ENCODE results near the gene MACIR.

The MACIR gene

DNA sequence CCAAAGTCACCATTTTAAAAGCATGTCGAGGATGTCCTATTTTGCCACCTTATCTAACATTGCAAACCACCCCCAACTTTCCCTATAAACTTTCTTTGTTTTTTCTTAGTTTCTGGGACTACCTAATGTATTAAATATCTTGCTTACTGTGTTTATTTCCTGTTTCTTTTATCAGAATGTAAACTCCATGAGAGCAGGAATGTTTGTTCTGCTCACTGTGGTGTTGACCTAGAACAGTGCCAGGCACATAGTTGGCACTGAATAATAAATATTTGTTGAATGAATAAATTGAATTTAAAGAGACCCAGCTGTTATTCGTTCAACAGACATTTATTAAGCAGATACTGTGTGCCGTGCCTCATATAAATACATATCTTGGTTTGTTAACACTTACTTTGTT, 35.2 kb downstream of the MACIR start:
- no peak for DNase-seq

GRCh38 chr5:103294906-103295305, 36.3 kb downstream of the MACIR start:
- no peak for DNase-seq

DNA sequence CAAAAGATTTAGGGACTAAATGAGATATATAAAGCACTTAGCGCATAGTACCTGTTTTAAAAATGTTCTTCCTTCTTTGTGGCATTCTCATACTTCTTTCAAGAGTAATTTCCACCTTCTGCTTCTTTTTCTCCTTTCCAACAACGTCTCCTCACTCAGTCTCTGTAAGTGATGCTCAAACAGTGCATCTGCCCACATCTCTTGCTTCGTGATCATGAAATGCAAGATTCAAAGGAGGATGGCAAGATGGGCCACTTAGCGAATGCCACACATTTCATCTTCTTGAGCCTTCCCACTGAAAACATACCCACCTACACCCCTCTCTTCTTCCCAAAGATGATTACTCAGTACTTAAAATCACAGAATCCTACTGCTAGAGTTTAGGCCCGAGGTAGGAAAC, 36.9 kb downstream of the MACIR start:
- DNase-seq: no peak

DNA sequence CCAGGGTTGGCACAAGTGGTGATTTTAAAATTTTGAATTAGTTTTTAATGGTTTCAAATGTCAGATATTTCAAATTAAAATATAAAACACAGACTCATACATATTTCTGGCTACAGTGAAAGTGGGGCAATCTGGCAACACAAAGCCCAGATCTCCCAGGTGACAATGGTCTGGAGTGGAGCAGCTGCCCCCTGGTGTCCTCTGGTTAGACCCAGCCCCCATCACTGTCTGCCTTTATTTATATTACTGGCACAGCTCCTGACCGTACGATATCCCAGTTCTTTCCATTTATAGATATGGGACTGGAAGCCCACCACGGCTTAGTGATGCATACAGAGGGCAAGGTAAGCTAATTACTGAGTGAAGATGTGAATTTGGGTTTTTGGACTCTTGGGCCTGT, 37.3 kb downstream of the MACIR start:
- DNase-seq: no peak

- DNase-seq: no peak
Observed at GRCh38 chr5:103298117-103298516, 39.6 kb downstream of the MACIR start.

DNA sequence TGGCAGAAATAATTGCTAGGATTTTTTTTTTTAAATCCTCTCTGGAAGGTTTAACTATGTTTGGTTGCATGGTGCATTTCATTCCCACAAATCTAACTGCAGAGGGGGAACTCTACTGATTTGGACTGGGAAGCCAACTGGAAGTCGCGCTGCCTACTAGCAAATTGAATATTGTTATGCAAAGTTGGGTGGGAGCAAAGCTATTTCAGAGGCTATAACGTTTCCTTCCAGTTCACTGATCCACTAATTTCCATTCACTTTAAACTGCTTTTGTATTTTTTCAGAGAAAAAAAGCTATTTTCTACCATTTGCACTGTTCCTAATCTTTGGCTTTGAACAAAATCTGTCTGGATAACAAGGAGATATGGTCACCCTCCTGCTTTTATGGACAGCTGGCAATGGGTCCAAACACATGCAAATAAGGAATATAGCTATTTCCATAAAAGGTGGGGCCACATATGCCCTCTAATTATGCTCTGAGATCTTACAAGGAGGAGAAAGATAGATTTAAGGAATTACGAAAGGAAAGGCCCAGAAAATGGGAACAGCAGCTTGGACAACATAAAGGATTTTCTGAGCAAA, 40.1 kb downstream of the MACIR start:
- no peak for DNase-seq

- DNase-seq: no peak
Observed at GRCh38 chr5:103305809-103306208, 47.2 kb downstream of the MACIR start.

DNA sequence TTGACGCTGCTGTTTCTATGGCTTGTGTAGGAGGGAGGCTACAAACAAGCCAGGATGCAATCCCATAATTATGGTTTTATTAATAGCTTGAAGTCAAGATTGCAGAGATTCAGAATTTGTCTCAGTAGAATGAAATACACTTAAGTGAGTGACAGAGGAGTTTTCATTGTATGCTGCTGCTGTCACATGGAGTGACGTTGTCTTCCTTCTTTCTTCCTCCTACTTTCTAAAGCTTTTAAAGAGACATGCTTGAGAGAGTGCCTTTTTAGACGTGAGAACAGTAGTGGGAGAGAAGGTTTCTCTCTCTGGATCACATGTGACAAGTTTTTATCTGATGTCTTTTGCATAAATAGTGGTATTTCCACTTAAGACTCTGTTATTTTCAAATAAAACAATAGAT, 48.9 kb downstream of the MACIR start:
- no peak for DNase-seq

DNA sequence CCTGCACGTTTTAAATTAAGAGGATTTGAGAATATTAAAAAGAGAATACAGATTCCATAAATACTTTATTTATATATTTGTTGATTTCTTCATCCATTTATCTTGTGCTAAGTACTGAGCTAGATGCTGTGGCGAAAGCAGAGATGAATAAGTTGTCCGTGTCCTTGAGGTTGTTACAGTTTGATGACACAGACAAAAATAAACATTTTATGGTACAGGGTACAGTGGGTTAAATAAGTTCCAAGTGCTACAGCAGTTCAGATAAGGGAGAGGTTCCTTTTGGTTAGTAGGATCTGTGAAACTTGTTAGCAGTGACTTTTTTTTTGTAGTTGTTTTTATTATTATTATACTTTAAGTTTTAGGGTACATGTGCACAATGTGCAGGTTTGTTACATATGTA, 50.2 kb downstream of the MACIR start:
- no peak for DNase-seq

DNA sequence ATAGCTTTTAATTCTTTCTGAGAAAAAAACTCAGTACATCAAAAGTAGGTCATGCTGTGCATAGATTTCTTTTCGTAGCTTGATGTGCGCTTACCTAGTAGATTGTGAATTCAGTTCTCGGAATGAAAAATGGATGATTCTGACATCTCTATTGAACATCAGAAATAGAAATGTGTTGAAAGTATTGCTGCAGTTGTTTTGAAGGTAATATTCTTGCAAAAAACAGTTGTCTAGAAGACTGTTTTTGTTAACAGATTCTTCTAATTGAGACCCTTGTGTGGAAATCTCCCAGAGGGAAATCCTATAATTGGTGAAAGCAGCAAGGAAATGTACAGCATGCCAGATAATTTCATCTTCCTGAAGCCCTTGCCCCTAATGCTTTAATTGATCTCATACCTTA, 54.5 kb downstream of the MACIR start:
- DNase-seq: no peak

DNA sequence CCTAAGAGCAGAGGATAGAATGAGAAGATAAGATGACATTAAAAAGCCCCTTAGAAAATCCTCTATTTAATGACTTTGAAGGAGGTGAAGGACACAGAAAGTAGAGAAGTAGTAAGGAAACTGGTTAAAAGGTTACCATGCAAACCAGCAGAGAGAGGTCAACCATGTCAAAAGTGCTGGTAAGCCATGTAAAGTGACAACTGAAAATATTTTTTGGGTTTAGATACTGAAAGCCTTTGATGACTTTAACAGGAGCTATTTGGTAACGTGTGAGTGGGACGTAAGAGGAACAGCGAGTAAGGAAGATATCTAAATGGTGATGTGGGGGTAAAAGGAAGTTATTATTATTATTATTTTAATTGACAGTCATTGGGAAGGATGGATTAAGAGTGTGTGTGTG, 56.9 kb downstream of the MACIR start:
- no peak for DNase-seq

DNA sequence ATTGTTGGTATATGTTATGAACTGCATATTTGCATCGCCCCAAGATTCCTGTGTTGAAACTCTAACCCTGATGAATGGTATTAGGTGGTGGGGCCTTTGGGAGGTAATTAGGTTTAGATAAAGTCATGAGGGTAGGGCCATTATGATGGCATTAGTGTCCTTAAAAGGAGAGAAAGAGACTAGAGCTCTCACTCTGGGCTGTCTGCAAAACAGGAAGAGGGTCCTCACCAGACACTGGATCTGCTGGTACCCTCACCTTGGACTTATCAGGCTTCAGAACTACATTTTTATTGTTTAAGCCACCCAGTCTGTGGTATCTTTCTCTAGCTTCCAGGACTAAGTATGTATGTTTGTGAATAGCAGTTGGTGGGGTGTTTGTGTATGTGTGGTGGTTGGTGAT, 68.9 kb downstream of the MACIR start:
- no peak for DNase-seq

DNA sequence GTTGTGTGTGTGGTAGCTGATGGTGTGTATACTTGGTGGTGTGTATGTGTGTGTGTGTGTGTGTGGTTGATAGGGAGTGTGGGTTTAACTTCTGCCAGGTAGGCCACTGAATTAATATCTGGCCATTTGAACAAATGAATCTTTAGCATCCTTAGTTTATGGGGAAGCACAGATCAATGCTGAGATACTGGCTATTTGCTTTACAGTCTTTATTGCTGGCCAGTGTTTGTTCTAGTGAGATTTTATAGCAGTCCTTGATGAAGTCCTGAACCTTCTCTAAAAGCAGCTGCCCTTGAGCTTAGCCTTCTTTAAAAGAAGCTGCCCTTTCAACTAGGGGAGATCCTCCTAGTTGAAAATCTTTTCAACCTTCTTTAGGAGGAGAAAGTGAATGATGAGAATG, 69.3 kb downstream of the MACIR start:
- DNase-seq: no peak
